ENCODE data around the gene SPEF2. TPM values are rescaled to one million over a fixed set of nuclear protein-coding genes. Genes with fewer than 3 reads are reported as not detected.
"Not testable (repeated sequence)": the region's sequence is repeated elsewhere in the genome, so short reads cannot be mapped to it uniquely, and the experiment has no call there.

The SPEF2 gene
- total and polyA plus RNA-seq, 5 experiments from 2014 or later: 9.9 to 13.7 (median 10.9) TPM

- no peaks in the 10 kb centered on the region for H3K9me3 Mint-ChIP-seq
- H3K4me3 Mint-ChIP-seq: peak overlapping the region in 4 of 10 donors; percentile 15 to 57 (median 36)
- POLR2A ChIA-PET: interaction anchor here (1.4 to 20.4 kb wide), 2 partner anchors 10 to 28 kb away, joined by 4 to 989 read pairs; partner anchors contain the start of gene IL7R
- peaks cover 0 to 2% (median 0%) of the 10 kb centered on the region in 3 donors for H3K36me3 Mint-ChIP-seq
- ATAC-seq: no peak
- peaks cover 40 to 92% (median 91%) of the 10 kb centered on the region in 4 donors for H3K4me1 Mint-ChIP-seq
- H3K27ac Mint-ChIP-seq: peak overlapping the region in 9 of 10 donors; percentile 77 to 97 (median 90)
- no peaks in the 10 kb centered on the region for H3K27me3 Mint-ChIP-seq
- no peak for DNase-seq
These were observed 210.5 kb downstream of the SPEF2 start for GRCh38 chr5:35828082-35828598.

DNA sequence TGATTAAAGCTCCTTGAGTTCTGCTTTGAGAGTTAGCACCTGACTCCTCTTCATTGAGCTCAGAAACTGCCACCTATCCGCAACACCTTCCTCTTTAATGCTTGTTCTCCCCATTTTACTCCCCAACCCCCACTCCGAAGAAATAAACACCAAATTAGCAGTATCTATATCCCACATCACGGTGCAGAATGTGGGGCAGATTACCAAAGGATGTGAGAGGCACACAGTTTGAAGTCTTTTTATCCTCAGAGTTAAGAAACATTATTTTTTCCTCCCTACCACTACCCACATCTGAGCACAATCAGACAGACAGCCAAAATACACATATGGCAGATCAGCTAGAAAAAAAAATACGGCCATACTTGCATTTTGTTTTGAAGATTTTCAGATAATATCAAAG is 212.9 kb downstream of the SPEF2 start:
- DNase-seq: peak in 8 of 10 donors; percentile 52 to 91 (median 70)
- H3K9me3 Mint-ChIP-seq: peaks cover 0 to 2% (median 0%) of the 10 kb centered on the region in 9 donors
- H3K4me3 Mint-ChIP-seq: peak overlapping the region; percentile 37 to 83 (median 63)
- H3K27ac Mint-ChIP-seq: peak overlapping the region in 9 of 10 donors; percentile 23 to 95 (median 92)
- peaks cover 0 to 8% (median 0%) of the 10 kb centered on the region in 3 donors for H3K36me3 Mint-ChIP-seq
- no peaks in the 10 kb centered on the region for H3K27me3 Mint-ChIP-seq
- POLR2A ChIA-PET: interaction anchor here (0.7 to 20.4 kb wide), 15 partner anchors 9 to 151 kb away, joined by 3 to 989 read pairs (median 5); partner anchors contain the start of gene IL7R
- ATAC-seq: peak; percentile 88 to 95
- peaks cover 41 to 94% (median 89%) of the 10 kb centered on the region in 4 donors for H3K4me1 Mint-ChIP-seq

DNA sequence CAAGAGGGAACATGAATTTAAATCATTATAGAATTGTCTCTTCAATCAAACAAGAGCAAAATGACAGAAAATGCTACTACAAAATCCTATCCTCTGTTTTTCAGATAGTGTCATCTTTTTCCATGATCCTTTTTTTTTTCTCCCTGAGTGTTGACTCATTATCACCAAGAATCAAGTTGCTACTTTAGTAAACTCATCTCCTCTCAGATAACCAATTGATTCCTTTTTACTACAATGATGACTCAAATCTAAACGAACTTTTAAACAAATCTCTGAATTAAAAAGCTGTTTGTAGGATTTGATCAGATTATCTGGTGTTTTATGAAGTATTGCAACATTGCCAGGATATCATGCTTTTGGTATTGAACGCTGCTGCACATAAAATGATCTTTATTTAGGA is 215.1 kb downstream of the SPEF2 start:
- POLR2A ChIA-PET: interaction anchor here (0.6 to 20.4 kb wide), 4 partner anchors 11 to 159 kb away, joined by 3 to 989 read pairs (median 19); partner anchors contain the start of gene IL7R
- no peaks in the 10 kb centered on the region for H3K27me3 Mint-ChIP-seq
- peaks cover 0 to 2% (median 0%) of the 10 kb centered on the region in 9 donors for H3K9me3 Mint-ChIP-seq
- H3K4me1 Mint-ChIP-seq: peaks cover 36 to 89% (median 86%) of the 10 kb centered on the region in 4 donors
- DNase-seq: no peak
- ATAC-seq: no peak
- peak overlapping the region in 9 of 10 donors; percentile 17 to 72 (median 49) for H3K4me3 Mint-ChIP-seq
- peak overlapping the region in 9 of 10 donors; percentile 23 to 94 (median 92) for H3K27ac Mint-ChIP-seq
- H3K36me3 Mint-ChIP-seq: peaks cover 0 to 8% (median 0%) of the 10 kb centered on the region in 3 donors

- DNase-seq (no peak), ATAC-seq (no peak)
- Mint-ChIP-seq H3K4me3 (peak overlapping the region; percentile 36 to 80 (median 66)), H3K36me3 (peaks cover 0 to 8% (median 0%) of the 10 kb centered on the region in 3 donors), H3K9me3 (peaks cover 0 to 2% (median 0%) of the 10 kb centered on the region in 9 donors), H3K4me1 (peaks cover 34 to 86% (median 84%) of the 10 kb centered on the region in 4 donors), H3K27ac (peak overlapping the region in 9 of 10 donors; percentile 23 to 94 (median 92)), H3K27me3 (no peaks in the 10 kb centered on the region)
- POLR2A ChIA-PET: interaction anchor here (0.6 to 20.4 kb wide), 4 partner anchors 12 to 159 kb away, joined by 3 to 989 read pairs (median 19); partner anchors contain the start of gene IL7R
These were observed 215.6 kb downstream of the SPEF2 start for GRCh38 chr5:35833224-35833623.

GRCh38 chr5:35835796-35836742 is 218.4 kb downstream of the SPEF2 start:
- H3K36me3 Mint-ChIP-seq: peaks cover 0 to 8% (median 0%) of the 10 kb centered on the region in 3 donors
- POLR2A ChIA-PET: interaction anchor here (3.7 to 20.4 kb wide), 2 partner anchors 14 to 20 kb away, joined by 35 to 989 read pairs; partner anchors contain the start of gene IL7R
- DNase-seq (no peak), ATAC-seq (peak; percentile 35 to 48)
- peaks cover 0 to 2% (median 0%) of the 10 kb centered on the region in 9 donors for H3K9me3 Mint-ChIP-seq
- peak overlapping the region in 9 of 10 donors; percentile 23 to 94 (median 86) for H3K27ac Mint-ChIP-seq
- no peaks in the 10 kb centered on the region for H3K27me3 Mint-ChIP-seq
- peaks cover 42 to 92% (median 86%) of the 10 kb centered on the region in 4 donors for H3K4me1 Mint-ChIP-seq
- peak overlapping the region in 9 of 10 donors; percentile 17 to 72 (median 64) for H3K4me3 Mint-ChIP-seq

DNA sequence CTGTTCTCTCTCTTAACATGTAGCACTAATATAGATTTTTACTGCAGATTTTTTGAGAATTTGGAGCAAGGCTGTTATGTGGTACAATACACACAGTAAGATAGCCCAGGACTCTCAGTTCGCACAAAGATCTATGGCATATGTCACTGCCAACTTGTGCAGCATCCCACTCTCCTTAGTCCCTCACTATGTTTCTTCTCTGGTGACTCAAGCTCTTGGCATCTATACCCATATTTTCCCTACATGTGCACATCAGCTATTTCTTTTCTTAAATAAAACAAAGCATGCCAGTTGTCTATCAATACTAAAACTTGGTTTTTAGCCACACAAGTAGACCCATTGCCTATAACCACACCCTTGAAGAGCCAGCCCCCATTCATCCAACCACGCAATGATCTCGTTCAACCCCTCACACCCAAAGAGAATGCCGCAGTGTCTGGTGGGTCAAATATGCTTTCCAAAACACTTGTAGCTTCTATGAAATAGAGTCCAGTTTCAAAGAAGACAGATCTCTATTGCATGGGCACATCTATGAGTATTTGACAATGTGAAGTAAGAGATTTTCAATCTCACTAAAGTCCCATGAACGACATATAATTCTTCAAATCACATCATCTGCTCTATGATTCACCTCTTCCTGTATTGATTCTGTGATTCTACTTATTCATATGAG is 220.8 kb downstream of the SPEF2 start:
- peak overlapping the region in 7 of 10 donors; percentile 0 to 75 (median 46) for H3K27ac Mint-ChIP-seq
- peaks cover 0 to 8% (median 5%) of the 10 kb centered on the region in 3 donors for H3K36me3 Mint-ChIP-seq
- ATAC-seq (no peak), DNase-seq (no peak)
- H3K4me1 Mint-ChIP-seq: peaks cover 32 to 72% (median 66%) of the 10 kb centered on the region in 4 donors
- POLR2A ChIA-PET: interaction anchor here (0.8 to 1.9 kb wide), 4 partner anchors 11 to 21 kb away, joined by 3 to 5 read pairs (median 4); partner anchors contain the start of gene IL7R
- peaks cover 0 to 8% (median 4%) of the 10 kb centered on the region in 9 donors for H3K9me3 Mint-ChIP-seq
- peak overlapping the region in 2 of 10 donors; percentile 31 to 55 for H3K4me3 Mint-ChIP-seq
- no peaks in the 10 kb centered on the region for H3K27me3 Mint-ChIP-seq

GRCh38 chr5:35842856-35843255 is 225.2 kb downstream of the SPEF2 start:
- no peaks in the 10 kb centered on the region for H3K27me3 Mint-ChIP-seq
- ATAC-seq: no peak
- no peak overlapping the region for H3K4me3 Mint-ChIP-seq
- no peak for DNase-seq
- peaks cover 4 to 32% (median 16%) of the 10 kb centered on the region in 3 donors for H3K36me3 Mint-ChIP-seq
- H3K9me3 Mint-ChIP-seq: peaks cover 0 to 40% (median 17%) of the 10 kb centered on the region in 9 donors
- H3K27ac Mint-ChIP-seq: no peak overlapping the region
- peaks cover 17 to 35% (median 29%) of the 10 kb centered on the region in 4 donors for H3K4me1 Mint-ChIP-seq
- POLR2A ChIA-PET: no interaction called here

DNA sequence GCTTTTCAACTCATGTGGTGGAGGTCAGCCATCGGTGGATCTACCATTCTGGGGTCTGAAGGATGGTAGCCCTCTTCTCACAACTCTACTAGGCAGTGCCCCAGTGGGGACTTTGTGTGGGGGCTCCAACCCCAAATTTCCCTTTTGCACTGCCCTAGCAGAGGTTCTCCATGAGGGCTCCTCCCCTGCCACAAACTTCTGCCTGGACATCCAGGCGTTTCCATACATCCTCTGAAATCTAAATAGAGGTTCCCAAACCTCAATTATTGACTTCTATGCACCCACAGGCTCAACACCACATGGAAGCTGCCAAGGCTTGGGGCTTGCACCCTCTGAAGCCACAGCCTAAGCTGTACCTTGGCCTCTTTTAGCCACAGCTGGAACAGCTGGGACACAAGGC is 227.8 kb downstream of the SPEF2 start:
- H3K4me1 Mint-ChIP-seq: peaks cover 5 to 27% (median 24%) of the 10 kb centered on the region in 4 donors
- ATAC-seq, H3K27ac Mint-ChIP-seq, POLR2A ChIA-PET, H3K4me3 Mint-ChIP-seq, H3K27me3 Mint-ChIP-seq, DNase-seq: not testable (repeated sequence)
- H3K9me3 Mint-ChIP-seq: peaks cover 0 to 40% (median 17%) of the 10 kb centered on the region in 9 donors
- H3K36me3 Mint-ChIP-seq: peaks cover 4 to 32% (median 16%) of the 10 kb centered on the region in 3 donors

DNA sequence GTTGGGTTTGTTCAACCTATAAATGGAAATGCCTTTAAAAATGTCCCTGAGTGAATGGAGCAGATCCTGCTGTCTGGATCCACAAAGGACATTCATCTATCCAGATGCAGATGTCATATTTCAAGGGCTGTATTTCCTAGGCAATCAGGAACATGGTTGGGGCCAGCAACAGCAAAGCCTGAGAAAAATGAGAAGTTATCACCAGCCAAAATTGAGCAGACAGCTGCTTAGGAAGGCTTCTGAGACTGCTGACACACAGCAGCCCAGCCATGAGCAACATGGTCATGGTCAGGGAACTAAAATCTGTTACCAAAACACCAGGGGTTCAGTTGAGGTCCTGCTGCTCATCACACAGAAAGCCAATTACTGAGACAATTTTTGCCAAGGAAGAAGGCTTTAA is 229.8 kb downstream of the SPEF2 start:
- H3K9me3 Mint-ChIP-seq: peaks cover 0 to 40% (median 17%) of the 10 kb centered on the region in 9 donors
- peaks cover 11 to 37% (median 35%) of the 10 kb centered on the region in 4 donors for H3K4me1 Mint-ChIP-seq
- ATAC-seq: no peak
- peaks cover 4 to 32% (median 16%) of the 10 kb centered on the region in 3 donors for H3K36me3 Mint-ChIP-seq
- peak overlapping the region in 3 of 10 donors; percentile 23 to 81 (median 65) for H3K27ac Mint-ChIP-seq
- DNase-seq: no peak
- POLR2A ChIA-PET: interaction anchor here (17.7 kb wide), 1 partner anchor 22 kb away, joined by 989 read pairs; no protein-coding TSS in a partner anchor
- no peak overlapping the region for H3K4me3 Mint-ChIP-seq
- H3K27me3 Mint-ChIP-seq: no peaks in the 10 kb centered on the region

DNA sequence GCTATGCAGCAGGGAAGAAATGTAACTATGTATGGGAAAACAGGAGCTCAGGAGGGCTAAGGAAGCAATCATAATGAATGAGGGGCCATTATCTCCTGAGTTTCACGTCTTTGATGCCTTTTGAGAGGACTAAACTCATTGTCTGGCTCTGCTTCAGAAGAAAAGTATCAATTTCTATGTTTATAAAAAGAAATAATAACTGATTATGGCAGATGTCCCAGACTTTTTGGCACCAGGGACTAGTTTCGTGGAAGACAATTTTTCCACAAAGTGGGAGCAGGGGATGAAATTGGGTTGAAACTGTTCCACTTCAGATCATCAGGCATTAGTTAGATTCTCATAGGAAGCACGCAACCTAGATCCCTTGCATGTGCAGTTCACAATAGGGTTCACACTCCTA is 230.3 kb downstream of the SPEF2 start:
- Mint-ChIP-seq H3K36me3 (peaks cover 4 to 32% (median 16%) of the 10 kb centered on the region in 3 donors), H3K4me1 (peaks cover 11 to 41% (median 40%) of the 10 kb centered on the region in 4 donors), H3K27ac (peak overlapping the region in 3 of 10 donors; percentile 65 to 81 (median 65)), H3K27me3 (no peaks in the 10 kb centered on the region), H3K4me3 (no peak overlapping the region), H3K9me3 (peaks cover 0 to 40% (median 14%) of the 10 kb centered on the region in 9 donors)
- no peak for DNase-seq
- POLR2A ChIA-PET: interaction anchor here (17.7 kb wide), 1 partner anchor 22 kb away, joined by 989 read pairs; no protein-coding TSS in a partner anchor
- ATAC-seq: no peak

GRCh38 chr5:35849860-35850259 is 232.2 kb downstream of the SPEF2 start:
- Mint-ChIP-seq H3K4me3 (peak overlapping the region in 6 of 10 donors; percentile 24 to 89 (median 48)), H3K4me1 (peaks cover 17 to 60% (median 57%) of the 10 kb centered on the region in 4 donors), H3K36me3 (peaks cover 4 to 23% (median 4%) of the 10 kb centered on the region in 3 donors), H3K27me3 (no peaks in the 10 kb centered on the region), H3K9me3 (peaks cover 0 to 28% (median 6%) of the 10 kb centered on the region in 9 donors), H3K27ac (peak overlapping the region in 9 of 10 donors; percentile 3 to 100 (median 95))
- ATAC-seq: no peak
- POLR2A ChIA-PET: interaction anchor here (0.6 to 17.7 kb wide), 8 partner anchors 9 to 39 kb away, joined by 3 to 989 read pairs (median 12); no protein-coding TSS in a partner anchor
- no peak for DNase-seq
